SKM-1 (cell line): Measurements from ENCODE around the gene ANKRD61.
A peak's percentile ranks its signal among the peaks of the same experiment; 100 is the strongest.
"Not testable (repeated sequence)": the region's sequence is repeated elsewhere in the genome, so short reads cannot be mapped to it uniquely, and the experiment has no call there.

ENCODE experiments used
- DNase-seq: peaks from one replicate; lab custom pipeline; 2025; ENCODE audit not compliant: unreplicated experiment; lab: John Stamatoyannopoulos, UW

Gene ANKRD61

GRCh38 chr7:6030988-6031387, at the start of gene ANKRD61:
TSS of gene ANKRD61 (plus strand) at chr7:6031376. CDS start at chr7:6031376, 0 bp downstream.
- DNase-seq = no peak

- DNase-seq = not testable (repeated sequence)
Observed at GRCh38 chr7:5987061-5987460, 44.1 kb upstream of the ANKRD61 start.

- DNase-seq = peak; percentile 25
Observed at GRCh38 chr7:5997210-5997808, 33.9 kb upstream of the ANKRD61 start.

- DNase-seq = no peak
Observed at GRCh38 chr7:6007386-6007785, 23.8 kb upstream of the ANKRD61 start.

- DNase-seq = not testable (repeated sequence)
Observed at GRCh38 chr7:6007835-6008590, 23.2 kb upstream of the ANKRD61 start.

- DNase-seq = peak; percentile 97
Observed at GRCh38 chr7:6008668-6009611, 22.2 kb upstream of the ANKRD61 start, which contains the start of the genes AIMP2 and PMS2. TSS of gene AIMP2 (plus strand) at chr7:6009272. CDS start at chr7:6009364, 92 bp downstream. TSS of gene PMS2 (minus strand) at chr7:6009049. CDS start at chr7:6009019, 30 bp downstream.

- DNase-seq = not testable (repeated sequence)
Observed at GRCh38 chr7:6010370-6010769, 20.8 kb upstream of the ANKRD61 start.

- no peak for DNase-seq
Observed at GRCh38 chr7:6011541-6011940, 19.6 kb upstream of the ANKRD61 start.

- DNase-seq = no peak
Observed at GRCh38 chr7:6012355-6013104, 18.6 kb upstream of the ANKRD61 start.

GRCh38 chr7:6015917-6016652, 15.1 kb upstream of the ANKRD61 start:
- DNase-seq = no peak

- no peak for DNase-seq
Observed at GRCh38 chr7:6016653-6016966, 14.6 kb upstream of the ANKRD61 start.

- DNase-seq = no peak
Observed at GRCh38 chr7:6020371-6021286, 10.5 kb upstream of the ANKRD61 start.

- no peak for DNase-seq
Observed at GRCh38 chr7:6022707-6023106, 8.5 kb upstream of the ANKRD61 start.

- DNase-seq = no peak
Observed at GRCh38 chr7:6023974-6024435, 7.2 kb upstream of the ANKRD61 start.

- no peak for DNase-seq
Observed at GRCh38 chr7:6026011-6026819, 5.0 kb upstream of the ANKRD61 start.

GRCh38 chr7:6026820-6027311, 4.3 kb upstream of the ANKRD61 start:
- no peak for DNase-seq

GRCh38 chr7:6027806-6028365, 3.3 kb upstream of the ANKRD61 start:
- no peak for DNase-seq

GRCh38 chr7:6028563-6028962, 2.6 kb upstream of the ANKRD61 start:
- no peak for DNase-seq
